Neural progenitor cell (in vitro differentiated cells): ENCODE measurements around the gene LDHAL6A. TPM values are rescaled to one million over a fixed set of nuclear protein-coding genes. Genes with fewer than 3 reads are reported as not detected.

ENCODE experiments used
- DNase-seq: peaks from one replicate; pipeline ENCODE4 v3.0.0-alpha.2; 2016; ENCODE audit warnings: low spot score
- H2AFZ ChIP-seq: fragments of 200-600 bp; sonication (generic); replicated peaks from 2 replicates; pipeline ENCODE4 v1.6.1; 2016; ENCODE audit warnings: antibody characterized with exemption
- H3F3A ChIP-seq: fragments of 200-600 bp; sonication (generic); 2 replicates; pipeline ENCODE4 v1.6.1; 2016; ENCODE audit warnings: antibody characterized with exemption, low read depth
- H3K27ac ChIP-seq: fragments of 200-600 bp; sonication (generic); 2 replicates; pipeline ENCODE4 v1.5.1; 2016; ENCODE audit warnings: mild to moderate bottlenecking
- H3K27me3 ChIP-seq: fragments of 200-600 bp; sonication (generic); 2 replicates; pipeline ENCODE4 v1.6.1; 2016; ENCODE audit warnings: mild to moderate bottlenecking, moderate library complexity
- H3K36me3 ChIP-seq: fragments of 200-600 bp; sonication (generic); 2 replicates; pipeline ENCODE4 v1.5.1; 2016
- H3K4me1 ChIP-seq: fragments of 200-600 bp; sonication (generic); 2 replicates; pipeline ENCODE4 v1.6.1; 2016; ENCODE audit warnings: mixed run types
- H3K4me2 ChIP-seq: fragments of 200-600 bp; sonication (generic); 2 replicates; pipeline ENCODE4 v1.6.1; 2016
- H3K4me3 ChIP-seq: fragments of 200-600 bp; sonication (generic); 2 replicates; pipeline ENCODE4 v1.5.1; 2016
- H3K79me2 ChIP-seq: fragments of 200-600 bp; sonication (generic); 2 replicates; pipeline ENCODE4 v1.6.1; 2016; ENCODE audit warnings: low read depth
- H3K9ac ChIP-seq: fragments of 200-600 bp; sonication (generic); 2 replicates; pipeline ENCODE4 v1.6.1; 2016
- H3K9me3 ChIP-seq: fragments of 200-600 bp; sonication (generic); 2 replicates; pipeline ENCODE4 v1.5.1; 2016; ENCODE audit warnings: low read depth
- H4K20me1 ChIP-seq: fragments of 200-600 bp; sonication (generic); 2 replicates; pipeline ENCODE4 v1.6.1; 2016; ENCODE audit warnings: low read depth
- H3K27ac Mint-ChIP-seq: 3 replicates; pipeline ENCODE4 v1.8.0; 2021; ENCODE audit warnings: mixed read lengths
- H3K27me3 Mint-ChIP-seq: 2 replicates; pipeline ENCODE4 v1.8.0; 2022; ENCODE audit warnings: low read depth, mild to moderate bottlenecking, inconsistent platforms, moderate library complexity, mixed read lengths; ENCODE audit not compliant: insufficient read depth
- H3K36me3 Mint-ChIP-seq: 3 replicates; pipeline ENCODE4 v1.8.0; 2021; ENCODE audit warnings: mixed read lengths
- H3K4me1 Mint-ChIP-seq: 3 replicates; pipeline ENCODE4 v1.8.0; 2021; ENCODE audit warnings: mixed read lengths
- H3K4me3 Mint-ChIP-seq: 3 replicates; pipeline ENCODE4 v1.8.0; 2021; ENCODE audit warnings: mild to moderate bottlenecking, moderate library complexity, mixed read lengths
- H3K9me3 Mint-ChIP-seq: 3 replicates; pipeline ENCODE4 v1.8.0; 2020; ENCODE audit warnings: mixed read lengths
- CTCF ChIP-seq: fragments of 200-600 bp; sonication (generic); IDR thresholded peaks from 2 replicates; pipeline ENCODE4 v1.5.1; 2017; ENCODE audit warnings: antibody characterized with exemption, mild to moderate bottlenecking
- EZH2 ChIP-seq: fragments of 200-600 bp; sonication (generic); IDR thresholded peaks from 2 replicates; pipeline ENCODE4 v1.6.1; 2017; ENCODE audit warnings: antibody characterized with exemption, mild to moderate bottlenecking, moderate library complexity
- EZH2phosphoT487 ChIP-seq: fragments of 200-600 bp; sonication (generic); IDR thresholded peaks from 2 replicates; pipeline ENCODE4 v1.6.1; 2017; ENCODE audit warnings: antibody characterized with exemption
- total RNA-seq: library from RNA; depleted of rRNA; stranded (reverse); fragments of >200 nt; gene quantifications from 2 replicates; pipeline ENCODE4 v1.2.3, GENCODE V29; 2015; ENCODE audit warnings: low replicate concordance

Gene LDHAL6A
- total RNA-seq, 1 donor from 2014 or later: not detected

DNA sequence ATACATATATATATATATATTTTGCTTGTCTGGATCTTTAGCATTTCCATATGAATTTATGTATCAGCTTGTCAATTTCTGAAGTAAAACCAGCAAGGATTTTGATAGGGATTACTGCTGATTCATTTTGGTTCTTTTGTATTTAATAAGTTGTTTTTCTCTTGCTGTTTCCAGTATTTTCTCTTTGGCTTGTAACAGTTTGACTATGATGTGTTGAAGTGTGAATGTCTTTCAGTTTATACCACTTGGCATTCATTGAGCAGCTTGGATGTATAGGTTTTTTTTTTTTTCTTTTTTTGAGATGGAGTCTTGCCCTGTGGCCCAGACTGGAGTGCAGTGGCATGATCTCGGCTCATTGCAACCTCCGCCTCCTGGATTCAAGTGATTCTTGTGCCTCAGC, 12.4 kb downstream of the LDHAL6A start:
- no peaks in the 10 kb centered on the region for H3K79me2 ChIP-seq
- no peaks in the 10 kb centered on the region for H3K36me3 ChIP-seq
- H3K4me3 Mint-ChIP-seq: no peak overlapping the region
- no peaks in the 10 kb centered on the region for H3K9me3 ChIP-seq
- no peaks in the 10 kb centered on the region for H3F3A ChIP-seq
- H3K27me3 ChIP-seq: no peaks in the 10 kb centered on the region
- no peak overlapping the region for H3K4me2 ChIP-seq
- no peak overlapping the region for H3K27ac Mint-ChIP-seq
- no peaks in the 10 kb centered on the region for H3K4me1 ChIP-seq
- no peak for TF ChIP-seq EZH2
- TF ChIP-seq CTCF: no peak
- no peak for TF ChIP-seq EZH2phosphoT487
- no peak overlapping the region for H2AFZ ChIP-seq
- H3K27me3 Mint-ChIP-seq: no peaks in the 10 kb centered on the region
- no peaks in the 10 kb centered on the region for H4K20me1 ChIP-seq
- H3K4me3 ChIP-seq: no peak overlapping the region
- H3K36me3 Mint-ChIP-seq: no peaks in the 10 kb centered on the region
- no peak overlapping the region for H3K27ac ChIP-seq
- no peaks in the 10 kb centered on the region for H3K4me1 Mint-ChIP-seq
- no peak overlapping the region for H3K9ac ChIP-seq
- DNase-seq: no peak
- H3K9me3 Mint-ChIP-seq: no peaks in the 10 kb centered on the region

DNA sequence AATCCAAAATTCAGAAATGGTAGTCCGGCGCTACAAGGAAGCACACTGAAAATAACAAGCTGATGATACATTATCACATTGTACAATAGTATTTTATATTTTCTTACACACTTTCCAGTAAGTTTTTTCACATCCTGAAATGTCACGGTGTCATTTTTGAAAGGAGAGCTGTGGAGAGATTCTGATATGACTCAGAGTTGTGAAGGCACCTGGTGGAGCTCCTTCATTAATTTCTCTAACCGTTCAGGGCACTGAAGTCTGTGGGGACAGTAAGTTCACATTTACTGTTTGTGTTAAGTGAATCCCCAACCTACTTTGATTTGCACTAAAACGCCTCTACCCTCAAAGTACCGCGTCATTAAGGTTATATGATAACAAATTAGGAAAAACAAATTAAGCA, 13.3 kb downstream of the LDHAL6A start:
- Mint-ChIP-seq H3K4me1 (no peaks in the 10 kb centered on the region), H3K27ac (no peak overlapping the region), H3K27me3 (no peaks in the 10 kb centered on the region), H3K4me3 (no peak overlapping the region), H3K36me3 (no peaks in the 10 kb centered on the region), H3K9me3 (no peaks in the 10 kb centered on the region)
- no peak for DNase-seq
- H3K4me3 ChIP-seq: no peak overlapping the region
- no peaks in the 10 kb centered on the region for H3K79me2 ChIP-seq
- H3K36me3 ChIP-seq: no peaks in the 10 kb centered on the region
- no peaks in the 10 kb centered on the region for H4K20me1 ChIP-seq
- H3K9me3 ChIP-seq: no peaks in the 10 kb centered on the region
- TF ChIP-seq EZH2phosphoT487 (no peak), EZH2 (no peak), CTCF (no peak)
- H3K4me2 ChIP-seq: no peak overlapping the region
- no peaks in the 10 kb centered on the region for H3K4me1 ChIP-seq
- H3F3A ChIP-seq: no peaks in the 10 kb centered on the region
- H3K27ac ChIP-seq: no peak overlapping the region
- no peak overlapping the region for H3K9ac ChIP-seq
- no peaks in the 10 kb centered on the region for H3K27me3 ChIP-seq
- no peak overlapping the region for H2AFZ ChIP-seq

- H3K9ac ChIP-seq: no peak overlapping the region
- no peaks in the 10 kb centered on the region for H4K20me1 ChIP-seq
- peaks cover 2% of the 10 kb centered on the region for H3K36me3 Mint-ChIP-seq
- H3K4me3 Mint-ChIP-seq: no peak overlapping the region
- no peak overlapping the region for H3K4me3 ChIP-seq
- no peak for DNase-seq
- TF ChIP-seq EZH2 (no peak), EZH2phosphoT487 (no peak), CTCF (no peak)
- no peaks in the 10 kb centered on the region for H3K27me3 ChIP-seq
- H3K9me3 ChIP-seq: no peaks in the 10 kb centered on the region
- H3F3A ChIP-seq: no peaks in the 10 kb centered on the region
- no peaks in the 10 kb centered on the region for H3K4me1 Mint-ChIP-seq
- no peak overlapping the region for H3K27ac Mint-ChIP-seq
- H3K27me3 Mint-ChIP-seq: no peaks in the 10 kb centered on the region
- H3K4me2 ChIP-seq: no peak overlapping the region
- H2AFZ ChIP-seq: no peak overlapping the region
- no peaks in the 10 kb centered on the region for H3K36me3 ChIP-seq
- H3K79me2 ChIP-seq: no peaks in the 10 kb centered on the region
- H3K27ac ChIP-seq: no peak overlapping the region
- no peaks in the 10 kb centered on the region for H3K9me3 Mint-ChIP-seq
- no peaks in the 10 kb centered on the region for H3K4me1 ChIP-seq
Measured at GRCh38 chr11:18471995-18472394, 16.3 kb downstream of the LDHAL6A start.
